ENCODE data around the gene NFKB1.

The NFKB1 gene

DNA sequence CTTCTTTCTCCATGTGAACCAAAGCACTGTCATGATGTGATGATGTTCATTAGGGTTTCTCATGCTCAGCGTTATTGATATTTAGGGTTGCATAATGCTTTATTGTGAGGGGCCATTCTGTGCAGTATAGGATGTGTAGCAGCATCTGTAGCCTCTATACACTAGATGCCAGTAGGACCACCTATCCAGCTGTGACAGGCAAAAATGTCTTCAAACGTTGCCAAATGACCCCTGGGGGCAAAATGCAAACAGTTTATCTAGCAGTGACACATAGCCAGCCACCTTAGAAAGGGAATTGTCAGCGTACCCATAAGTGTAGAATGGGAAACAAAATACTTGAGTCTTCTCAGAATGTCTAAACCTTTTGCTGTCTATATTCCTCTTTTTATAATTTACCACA lies 18.8 kb downstream of the NFKB1 start:
- Histone ChIP-seq H4K20me1 (ENCODE audit: insufficient read depth, low read length) (peaks cover 89% of the 10 kb centered on the region), H3K4me2 (ENCODE audit: low read length) (0 out of 2 replicates have a peak overlapping the region, but pooled peaks have one; percentile 0), H3K79me2 (ENCODE audit: low read length) (peaks cover 96% of the 10 kb centered on the region), H2AFZ (ENCODE audit: low read depth, low read length) (no peak overlapping the region), H3K27ac (ENCODE audit: low read length) (no peak overlapping the region), H3K9ac (ENCODE audit: low read length) (no peak overlapping the region), H3K9me3 (ENCODE audit: insufficient read depth, low read length) (no peaks in the 10 kb centered on the region), H3K4me3 (ENCODE audit: low read length) (no peak overlapping the region), H3K4me1 (ENCODE audit: low read length) (peaks cover 56% of the 10 kb centered on the region), H3K36me3 (replicated peaks; ENCODE audit: low read depth, low read length) (no peaks in the 10 kb centered on the region), H3K27me3 (ENCODE audit: low read depth, low read length) (no peaks in the 10 kb centered on the region)
- TF ChIP-seq EZH2phosphoT487 (IDR thresholded peaks at IDR 0.05; ENCODE audit: low read depth), result no peak
- TF ChIP-seq, protein P1, sequence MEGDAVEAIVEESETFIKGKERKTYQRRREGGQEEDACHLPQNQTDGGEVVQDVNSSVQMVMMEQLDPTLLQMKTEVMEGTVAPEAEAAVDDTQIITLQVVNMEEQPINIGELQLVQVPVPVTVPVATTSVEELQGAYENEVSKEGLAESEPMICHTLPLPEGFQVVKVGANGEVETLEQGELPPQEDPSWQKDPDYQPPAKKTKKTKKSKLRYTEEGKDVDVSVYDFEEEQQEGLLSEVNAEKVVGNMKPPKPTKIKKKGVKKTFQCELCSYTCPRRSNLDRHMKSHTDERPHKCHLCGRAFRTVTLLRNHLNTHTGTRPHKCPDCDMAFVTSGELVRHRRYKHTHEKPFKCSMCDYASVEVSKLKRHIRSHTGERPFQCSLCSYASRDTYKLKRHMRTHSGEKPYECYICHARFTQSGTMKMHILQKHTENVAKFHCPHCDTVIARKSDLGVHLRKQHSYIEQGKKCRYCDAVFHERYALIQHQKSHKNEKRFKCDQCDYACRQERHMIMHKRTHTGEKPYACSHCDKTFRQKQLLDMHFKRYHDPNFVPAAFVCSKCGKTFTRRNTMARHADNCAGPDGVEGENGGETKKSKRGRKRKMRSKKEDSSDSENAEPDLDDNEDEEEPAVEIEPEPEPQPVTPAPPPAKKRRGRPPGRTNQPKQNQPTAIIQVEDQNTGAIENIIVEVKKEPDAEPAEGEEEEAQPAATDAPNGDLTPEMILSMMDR (IDR thresholded peaks at IDR 0.05; ENCODE audit: low read depth, low read length), result no peak

DNA sequence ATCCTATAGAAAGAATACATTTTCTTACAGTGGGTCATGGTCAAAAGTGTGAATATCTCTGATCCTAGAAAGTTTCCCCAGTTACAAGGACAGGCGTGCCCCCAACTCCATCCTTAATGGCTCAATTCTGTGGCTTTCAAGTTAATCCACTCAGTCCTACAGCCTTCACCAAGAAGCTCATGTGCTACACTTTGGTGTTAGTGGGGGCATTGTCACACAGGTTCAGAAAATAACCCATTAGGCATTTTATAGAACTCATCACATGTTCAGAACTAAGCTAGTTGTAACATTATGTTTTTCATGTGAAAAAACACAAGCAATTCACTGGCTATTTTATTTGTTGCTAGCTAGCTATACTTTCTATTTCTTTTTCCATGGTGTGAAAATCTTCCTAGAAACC lies 20.4 kb downstream of the NFKB1 start:
- Histone ChIP-seq H3K27ac (ENCODE audit: low read length) (peak overlapping the region; percentile 68), H3K9ac (ENCODE audit: low read length) (peak overlapping the region; percentile 20; the same call in 1 of the 2 replicates), H2AFZ (ENCODE audit: low read depth, low read length) (no peak overlapping the region), H3K27me3 (ENCODE audit: low read depth, low read length) (no peaks in the 10 kb centered on the region), H3K4me2 (ENCODE audit: low read length) (peak overlapping the region; percentile 79), H4K20me1 (ENCODE audit: insufficient read depth, low read length) (peaks cover 91% of the 10 kb centered on the region), H3K36me3 (replicated peaks; ENCODE audit: low read depth, low read length) (peaks cover 7% of the 10 kb centered on the region), H3K4me1 (ENCODE audit: low read length) (peaks cover 72% of the 10 kb centered on the region), H3K79me2 (ENCODE audit: low read length) (peaks cover 97% of the 10 kb centered on the region), H3K4me3 (ENCODE audit: low read length) (peak overlapping the region; percentile 60), H3K9me3 (ENCODE audit: insufficient read depth, low read length) (no peaks in the 10 kb centered on the region)
- TF ChIP-seq, protein P1 (IDR thresholded peaks at IDR 0.05; ENCODE audit: low read depth, low read length), result no peak
- TF ChIP-seq EZH2phosphoT487 (IDR thresholded peaks at IDR 0.05; ENCODE audit: low read depth), result no peak

DNA sequence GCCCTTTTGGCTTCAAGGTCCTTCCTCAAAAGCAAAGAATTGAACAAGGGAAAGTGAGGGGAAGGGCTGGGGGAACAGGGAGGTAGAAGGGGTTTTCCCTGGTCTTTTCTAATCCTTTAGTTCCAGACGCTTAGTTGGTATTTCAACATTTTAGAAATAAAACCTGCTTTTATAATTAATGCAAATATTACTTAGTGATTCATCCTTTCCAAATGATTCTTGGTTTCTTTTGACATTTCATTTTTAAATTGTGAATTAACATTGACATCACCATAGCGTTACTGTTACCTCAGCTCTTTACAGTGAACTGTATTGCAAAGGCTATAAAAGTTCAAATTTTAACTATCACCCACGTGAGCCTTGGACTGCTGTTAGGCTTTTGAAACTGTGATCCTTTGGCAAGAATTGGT lies 20.9 kb downstream of the NFKB1 start:
- Histone ChIP-seq H3K9ac (ENCODE audit: low read length) (peak overlapping the region; percentile 20; the same call in 1 of the 2 replicates), H3K4me2 (ENCODE audit: low read length) (peak overlapping the region; percentile 79), H3K4me1 (ENCODE audit: low read length) (peaks cover 76% of the 10 kb centered on the region), H3K4me3 (ENCODE audit: low read length) (peak overlapping the region; percentile 60), H2AFZ (ENCODE audit: low read depth, low read length) (no peak overlapping the region), H3K36me3 (replicated peaks; ENCODE audit: low read depth, low read length) (peaks cover 7% of the 10 kb centered on the region), H3K9me3 (ENCODE audit: insufficient read depth, low read length) (no peaks in the 10 kb centered on the region), H3K27ac (ENCODE audit: low read length) (peak overlapping the region; percentile 68), H3K79me2 (ENCODE audit: low read length) (peaks cover 96% of the 10 kb centered on the region), H3K27me3 (ENCODE audit: low read depth, low read length) (no peaks in the 10 kb centered on the region), H4K20me1 (ENCODE audit: insufficient read depth, low read length) (peaks cover 91% of the 10 kb centered on the region)
- no peak for TF ChIP-seq EZH2phosphoT487 (IDR thresholded peaks at IDR 0.05; ENCODE audit: low read depth)
- TF ChIP-seq, protein P1 (IDR thresholded peaks at IDR 0.05; ENCODE audit: low read depth, low read length), result no peak

DNA sequence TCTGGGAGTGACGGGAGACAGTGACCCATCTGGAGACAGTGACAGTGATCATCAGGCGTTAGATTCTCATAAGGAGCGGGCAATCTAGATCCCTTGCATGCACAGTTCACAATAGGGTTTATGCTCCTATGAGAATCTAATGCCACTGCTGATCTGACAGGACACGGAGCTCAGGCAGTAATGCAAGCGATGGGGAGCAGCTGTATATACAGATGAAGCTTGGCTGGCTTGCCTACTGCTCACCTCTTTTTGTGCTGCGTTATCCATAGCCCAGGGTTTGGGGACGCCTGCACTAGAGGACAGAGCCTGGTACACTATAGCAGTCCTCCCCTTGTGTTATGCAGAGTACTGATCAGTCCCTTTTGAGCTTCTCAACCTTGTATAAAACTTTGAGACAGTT lies 23.5 kb downstream of the NFKB1 start:
- Histone ChIP-seq H3K36me3 (replicated peaks; ENCODE audit: low read depth, low read length) (peaks cover 12% of the 10 kb centered on the region), H4K20me1 (ENCODE audit: insufficient read depth, low read length) (peaks cover 94% of the 10 kb centered on the region), H3K9ac (ENCODE audit: low read length) (no peak overlapping the region), H3K79me2 (ENCODE audit: low read length) (peaks cover 98% of the 10 kb centered on the region), H3K27me3 (ENCODE audit: low read depth, low read length) (no peaks in the 10 kb centered on the region), H3K4me3 (ENCODE audit: low read length) (no peak overlapping the region), H3K9me3 (ENCODE audit: insufficient read depth, low read length) (no peaks in the 10 kb centered on the region), H3K27ac (ENCODE audit: low read length) (no peak overlapping the region), H3K4me1 (ENCODE audit: low read length) (peaks cover 90% of the 10 kb centered on the region), H3K4me2 (ENCODE audit: low read length) (no peak overlapping the region), H2AFZ (ENCODE audit: low read depth, low read length) (no peak overlapping the region)
- TF ChIP-seq, protein P1 (IDR thresholded peaks at IDR 0.05; ENCODE audit: low read depth, low read length), result no peak
- TF ChIP-seq EZH2phosphoT487 (IDR thresholded peaks at IDR 0.05; ENCODE audit: low read depth), result no peak
